Lower lobe of right lung (tissue), 2 donors: ENCODE data around the gene SLC2A4RG. TPM values are rescaled to one million over a fixed set of nuclear protein-coding genes. Genes with fewer than 3 reads are reported as not detected.
A peak's percentile ranks its signal among the peaks of the same experiment; 100 is the strongest.

ENCODE experiments used
- ATAC-seq, 2 donors: fragments of 200-7000 bp; cut with Tn5 transposase; one replicate each; pipeline ENCODE4 v1.9.1; 2020 to 2022; ENCODE audit warnings: mild to moderate bottlenecking in 2 of 2, moderate library complexity in 2 of 2
- DNase-seq: peaks from one replicate; pipeline ENCODE4 v3.0.0-alpha.2; 2020
- H3K27ac ChIP-seq: fragments of 200-600 bp; one replicate; pipeline ENCODE4 v1.8.0; 2022
- H3K27me3 ChIP-seq: fragments of 200-600 bp; one replicate; pipeline ENCODE4 v1.8.0; 2022; ENCODE audit warnings: low read depth
- H3K36me3 ChIP-seq: fragments of 200-600 bp; one replicate; pipeline ENCODE4 v1.8.0; 2022; ENCODE audit warnings: mild to moderate bottlenecking
- H3K4me1 ChIP-seq: fragments of 200-600 bp; one replicate; pipeline ENCODE4 v1.8.0; 2022
- H3K4me3 ChIP-seq: fragments of 200-600 bp; one replicate; pipeline ENCODE4 v1.8.0; 2022; ENCODE audit warnings: mild to moderate bottlenecking
- H3K9me3 ChIP-seq: fragments of 200-600 bp; one replicate; pipeline ENCODE4 v1.8.0; 2022
- intact Hi-C: fragments of 100-400 bp; cut with DNase I; formaldehyde crosslinking; loops from one replicate; pipeline ENCODE4 v1.11.0; 2022
- total RNA-seq: library from RNA; stranded (reverse); fragmentation: NEBNext Ultra II Directional; extraction: Animal tissue kit (Norgen Biotek cat#: 25700); gene quantifications from one replicate; pipeline ENCODE4 v1.2.1, GENCODE V29; 2021
- TF ChIP-seq, protein P1 (sequence below): fragments of 200-600 bp; IDR thresholded peaks from one replicate; pipeline ENCODE4 v1.8.0; 2022; ENCODE audit warnings: antibody characterized with exemption, mild to moderate bottlenecking
- donor health status: DM: no; HTN: yes; CAD: no; lungs with severe emphysema.

The SLC2A4RG gene
- total RNA-seq, 1 donor from 2014 or later = 50.5 TPM

GRCh38 chr20:63766695-63767426 is 27.3 kb downstream of the SLC2A4RG start:
- no peaks in the 10 kb centered on the region for H3K4me1 ChIP-seq
- no peaks in the 10 kb centered on the region for H3K27me3 ChIP-seq
- TF ChIP-seq, protein P1, sequence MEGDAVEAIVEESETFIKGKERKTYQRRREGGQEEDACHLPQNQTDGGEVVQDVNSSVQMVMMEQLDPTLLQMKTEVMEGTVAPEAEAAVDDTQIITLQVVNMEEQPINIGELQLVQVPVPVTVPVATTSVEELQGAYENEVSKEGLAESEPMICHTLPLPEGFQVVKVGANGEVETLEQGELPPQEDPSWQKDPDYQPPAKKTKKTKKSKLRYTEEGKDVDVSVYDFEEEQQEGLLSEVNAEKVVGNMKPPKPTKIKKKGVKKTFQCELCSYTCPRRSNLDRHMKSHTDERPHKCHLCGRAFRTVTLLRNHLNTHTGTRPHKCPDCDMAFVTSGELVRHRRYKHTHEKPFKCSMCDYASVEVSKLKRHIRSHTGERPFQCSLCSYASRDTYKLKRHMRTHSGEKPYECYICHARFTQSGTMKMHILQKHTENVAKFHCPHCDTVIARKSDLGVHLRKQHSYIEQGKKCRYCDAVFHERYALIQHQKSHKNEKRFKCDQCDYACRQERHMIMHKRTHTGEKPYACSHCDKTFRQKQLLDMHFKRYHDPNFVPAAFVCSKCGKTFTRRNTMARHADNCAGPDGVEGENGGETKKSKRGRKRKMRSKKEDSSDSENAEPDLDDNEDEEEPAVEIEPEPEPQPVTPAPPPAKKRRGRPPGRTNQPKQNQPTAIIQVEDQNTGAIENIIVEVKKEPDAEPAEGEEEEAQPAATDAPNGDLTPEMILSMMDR = no peak
- no peak for DNase-seq
- no peak for ATAC-seq
- no peaks in the 10 kb centered on the region for H3K9me3 ChIP-seq
- no peak overlapping the region for H3K27ac ChIP-seq
- H3K36me3 ChIP-seq = peaks cover 21% of the 10 kb centered on the region
- H3K4me3 ChIP-seq = no peak overlapping the region
- intact Hi-C loops = no loop called here

GRCh38 chr20:63767456-63767855 is 27.9 kb downstream of the SLC2A4RG start:
- TF ChIP-seq, protein P1 = no peak
- Histone ChIP-seq H3K27ac (no peak overlapping the region), H3K9me3 (no peaks in the 10 kb centered on the region), H3K27me3 (no peaks in the 10 kb centered on the region), H3K4me1 (no peaks in the 10 kb centered on the region), H3K36me3 (peaks cover 21% of the 10 kb centered on the region), H3K4me3 (no peak overlapping the region)
- DNase-seq (no peak), ATAC-seq (peak; percentile 26 to 32)
- intact Hi-C loops = no loop called here

- DNase-seq (no peak), ATAC-seq (no peak)
- Histone ChIP-seq H3K4me3 (no peak overlapping the region), H3K4me1 (peaks cover 3% of the 10 kb centered on the region), H3K27me3 (no peaks in the 10 kb centered on the region), H3K9me3 (no peaks in the 10 kb centered on the region), H3K36me3 (peaks cover 21% of the 10 kb centered on the region), H3K27ac (no peak overlapping the region)
- TF ChIP-seq, protein P1 = no peak
- intact Hi-C loops = no loop called here
Measured at GRCh38 chr20:63767886-63768285, 28.3 kb downstream of the SLC2A4RG start.

DNA sequence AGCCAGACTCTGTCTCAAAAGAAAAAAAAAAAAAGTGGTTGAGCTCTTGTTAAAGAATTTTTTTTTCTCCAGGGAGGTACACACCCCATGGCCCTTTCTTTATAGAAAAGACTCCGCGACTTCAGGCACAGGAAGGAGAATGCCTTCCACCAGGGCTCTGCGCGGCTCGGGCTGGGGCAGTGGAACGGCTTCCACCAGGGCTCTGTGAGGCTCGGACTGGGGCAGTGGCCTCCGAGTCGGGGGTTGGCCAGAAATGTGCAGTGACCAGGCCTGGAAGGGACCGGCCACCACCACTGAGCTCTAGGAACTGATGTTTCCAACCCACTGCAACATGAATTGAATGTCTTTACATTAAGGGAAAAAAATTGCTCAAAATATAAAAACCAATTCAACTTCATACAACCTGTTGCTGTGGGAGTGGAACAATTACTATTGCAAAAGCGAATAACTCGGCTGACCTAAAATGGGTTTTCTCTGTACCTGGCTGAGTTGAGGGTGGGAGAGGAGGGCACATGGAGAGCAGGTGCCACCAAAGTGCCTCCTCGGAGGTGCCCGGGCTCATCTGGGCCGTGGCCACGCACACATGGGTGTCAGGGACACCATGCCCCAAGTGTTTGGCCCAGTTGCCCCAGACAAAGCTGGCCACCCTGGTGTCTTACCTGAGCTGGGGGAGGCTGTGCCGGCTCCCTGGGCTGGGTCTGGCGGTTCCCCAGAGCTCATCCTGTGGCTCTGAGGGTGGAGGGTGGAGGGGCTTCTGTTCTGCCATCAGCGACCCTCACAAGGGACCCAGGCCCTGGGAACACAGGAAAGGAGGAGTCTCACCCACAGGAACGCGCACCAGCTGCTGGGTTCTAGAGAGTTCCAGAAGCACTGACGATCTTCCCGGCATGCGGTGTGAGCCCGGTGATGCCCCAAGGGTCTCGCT is 29.3 kb downstream of the SLC2A4RG start:
- Histone ChIP-seq H3K27me3 (no peaks in the 10 kb centered on the region), H3K4me1 (peaks cover 6% of the 10 kb centered on the region), H3K36me3 (peaks cover 21% of the 10 kb centered on the region), H3K9me3 (no peaks in the 10 kb centered on the region), H3K27ac (no peak overlapping the region), H3K4me3 (no peak overlapping the region)
- ATAC-seq (no peak), DNase-seq (no peak)
- TF ChIP-seq, protein P1 = no peak
- intact Hi-C loops = no loop called here

DNA sequence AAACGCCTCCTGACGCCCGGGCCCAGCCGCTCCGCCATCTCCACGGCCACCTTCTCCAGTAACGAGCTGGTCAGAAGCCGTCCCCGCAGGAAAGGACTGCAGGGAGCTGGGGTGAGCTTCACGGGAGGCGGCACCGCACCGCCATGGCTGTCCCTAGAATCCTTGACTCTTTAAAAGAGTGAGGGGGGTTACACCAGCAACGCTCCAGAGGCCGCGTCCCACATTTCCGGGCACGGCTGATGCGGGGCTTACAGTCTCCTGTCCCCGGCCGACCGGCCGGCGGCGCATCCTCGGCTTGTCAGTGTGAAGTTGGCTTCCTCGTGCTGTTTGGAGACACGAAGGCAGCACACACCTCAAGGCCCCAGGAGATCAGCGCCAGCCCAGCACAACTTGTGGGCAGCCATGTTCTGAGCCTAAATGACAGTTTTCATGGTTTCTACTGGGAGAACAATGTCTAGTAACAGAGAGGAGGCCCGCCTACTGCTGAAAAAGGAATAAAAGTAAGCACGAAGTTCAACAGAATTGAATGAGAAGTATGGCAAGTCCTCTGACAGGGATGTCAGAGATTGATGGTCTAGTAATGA is 30.4 kb downstream of the SLC2A4RG start:
- ATAC-seq = no peak
- Histone ChIP-seq H3K9me3 (no peaks in the 10 kb centered on the region), H3K4me3 (no peak overlapping the region), H3K27me3 (no peaks in the 10 kb centered on the region), H3K4me1 (peaks cover 6% of the 10 kb centered on the region), H3K27ac (no peak overlapping the region), H3K36me3 (peaks cover 21% of the 10 kb centered on the region)
- intact Hi-C loops = no loop called here
- TF ChIP-seq, protein P1 = no peak
- DNase-seq = no peak
